Epidermal melanocyte (primary cell): Measurements from ENCODE around the gene UPP2.

Source experiments
- DNase-seq: peaks from one replicate; pipeline ENCODE4 v3.0.0; 2011; ENCODE audit warnings: low spot score; ENCODE audit not compliant: insufficient read length

UPP2 gene

GRCh38 chr2:158101384-158101926 is at the start of gene UPP2:
TSS of gene UPP2 (plus strand) at chr2:158101876. CDS start at chr2:158102064, 188 bp downstream.
- no peak for DNase-seq

GRCh38 chr2:158052761-158053160 is 48.9 kb upstream of the UPP2 start:
- DNase-seq, result no peak

GRCh38 chr2:158056875-158057274 is 44.8 kb upstream of the UPP2 start:
- no peak for DNase-seq

GRCh38 chr2:158060160-158060834 is 41.4 kb upstream of the UPP2 start:
- no peak for DNase-seq

- no peak for DNase-seq
Observed at GRCh38 chr2:158060835-158061435, 40.7 kb upstream of the UPP2 start.

- no peak for DNase-seq
Observed at GRCh38 chr2:158061763-158062162, 39.9 kb upstream of the UPP2 start.

- no peak for DNase-seq
Observed at GRCh38 chr2:158066046-158066713, 35.5 kb upstream of the UPP2 start.

- DNase-seq, result no peak
Observed at GRCh38 chr2:158071018-158071417, 30.7 kb upstream of the UPP2 start.

- DNase-seq, result no peak
Observed at GRCh38 chr2:158072361-158072760, 29.3 kb upstream of the UPP2 start.

GRCh38 chr2:158079672-158080071 is 22.0 kb upstream of the UPP2 start:
- DNase-seq, result no peak

- no peak for DNase-seq
Observed at GRCh38 chr2:158088093-158088492, 13.6 kb upstream of the UPP2 start.

- DNase-seq, result no peak
Observed at GRCh38 chr2:158089322-158089721, 12.4 kb upstream of the UPP2 start.

GRCh38 chr2:158091647-158092046 is 10.0 kb upstream of the UPP2 start:
- no peak for DNase-seq

- no peak for DNase-seq
Observed at GRCh38 chr2:158094487-158095092, 7.1 kb upstream of the UPP2 start.

GRCh38 chr2:158095269-158095668 is 6.4 kb upstream of the UPP2 start:
- DNase-seq, result no peak

GRCh38 chr2:158095912-158096311 is 5.8 kb upstream of the UPP2 start:
- no peak for DNase-seq

GRCh38 chr2:158097481-158097880 is 4.2 kb upstream of the UPP2 start:
- no peak for DNase-seq

GRCh38 chr2:158098178-158098577 is 3.5 kb upstream of the UPP2 start:
- no peak for DNase-seq

GRCh38 chr2:158099716-158100115 is 2.0 kb upstream of the UPP2 start:
- DNase-seq, result no peak

- no peak for DNase-seq
Observed at GRCh38 chr2:158100411-158100810, 1.3 kb upstream of the UPP2 start.

- no peak for DNase-seq
Observed at GRCh38 chr2:158102446-158102845, 770 bp downstream of the UPP2 start.

GRCh38 chr2:158103411-158104012 is 1.8 kb downstream of the UPP2 start:
- no peak for DNase-seq
